Measurements from ENCODE around the gene CASR. TPM values are rescaled to one million over a fixed set of nuclear protein-coding genes. Genes with fewer than 3 reads are reported as not detected.

CASR gene
- polyA plus RNA-seq, 1 of the 3 experiments (the other 2 are of a cell fraction) = not detected

DNA sequence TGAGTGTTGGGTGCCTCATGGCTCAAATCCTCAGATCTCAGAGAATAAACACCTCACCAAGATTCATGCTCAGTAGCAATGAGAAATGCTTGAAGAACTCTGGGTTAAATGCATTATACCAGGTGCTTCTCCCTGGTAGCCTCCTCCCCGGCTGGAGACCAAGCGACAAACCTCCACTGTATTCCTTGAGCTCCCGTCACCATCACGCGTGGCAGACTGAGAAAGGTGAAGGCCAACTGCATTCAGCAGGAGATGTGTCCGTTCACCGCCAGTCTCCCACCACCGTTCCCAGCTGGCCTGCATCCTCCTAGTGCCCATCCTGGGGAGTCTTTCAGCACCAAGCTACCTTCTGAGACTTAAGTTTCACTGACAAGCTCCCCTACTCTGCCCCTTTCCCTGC is 149.1 kb downstream of the CASR start:
- ChIA-PET POLR2A (no interaction called here), CTCF (interaction anchor here (0.5 kb wide), 1 partner anchor 72 kb away, joined by 4 read pairs; no protein-coding TSS in a partner anchor)
- Histone ChIP-seq H4K20me1 (ENCODE audit: insufficient read depth) (no peaks in the 10 kb centered on the region), H3K9me2 (no peaks in the 10 kb centered on the region), H3K4me3 (ENCODE audit: low read depth in 2 of 2, low read length in 1 of 2) (no peak overlapping the region), H2AFZ (ENCODE audit: low read depth) (no peak overlapping the region), H3K27me3 (ENCODE audit: insufficient read depth) (no peaks in the 10 kb centered on the region; the same call in 1 of the 2 replicates), H3K27ac (ENCODE audit: low read depth in 2 of 2, low read length in 1 of 2) (no peak overlapping the region), H3K4me2 (no peak overlapping the region), H3K79me2 (ENCODE audit: insufficient read depth) (no peaks in the 10 kb centered on the region), H3K9me3 (no peaks in the 10 kb centered on the region), H3K36me3 (replicated peaks in 1 of 2; ENCODE audit: control insufficient read depth in 1 of 2, insufficient read depth in 2 of 2, low read length in 1 of 2) (no peaks in the 10 kb centered on the region), H3F3A (replicated peaks; ENCODE audit: insufficient read depth) (no peaks in the 10 kb centered on the region), H3K9ac (no peak overlapping the region), H3K4me1 (ENCODE audit: control insufficient read depth in 1 of 2, insufficient read depth in 2 of 2, low read depth in 1 of 2, low read length in 1 of 2) (no peaks in the 10 kb centered on the region)
- 53% methylated on average over 8 of the region's 8 CpGs for WGBS (ENCODE audit: low lambda C conversion rate)
- no peak for DNase-seq
- no peak for TF ChIP-seq TCF12 (IDR thresholded peaks at IDR 0.05)

Other genes starting within 250 kb of the CASR start
- 0.02 and 0.05 TPM in 2 replicates for gene ILDR1, start 161.4 kb upstream of the CASR start, polyA plus RNA-seq (2012; rRNA removed)
- not detected in 2 replicates for gene CD86, start 128.3 kb upstream of the CASR start, polyA plus RNA-seq (2012; rRNA removed)
- not detected in 2 replicates for gene CSTA, start 141.6 kb downstream of the CASR start, polyA plus RNA-seq (2012; rRNA removed)
- 11.0 and 11.2 TPM in 2 replicates for gene MIX23, start 199.6 kb downstream of the CASR start, polyA plus RNA-seq (2012; rRNA removed)
- gene FAM162A, start 200.5 kb downstream of the CASR start, polyA plus RNA-seq (2012; rRNA removed) = 35.1 and 35.3 TPM in 2 replicates
- 2.2 and 3.5 TPM in 2 replicates for gene WDR5B, start 232.4 kb downstream of the CASR start, polyA plus RNA-seq (2012; rRNA removed)